Fibroblast of villous mesenchyme (primary cell): ENCODE data around the gene FCGBP. TPM values are rescaled to one million over a fixed set of nuclear protein-coding genes. Genes with fewer than 3 reads are reported as not detected.

Source experiments
- DNase-seq: peaks from one replicate; pipeline ENCODE4 v3.0.0-alpha.2; 2010; ENCODE audit warnings: low read depth
- H3K4me3 ChIP-seq: 2 replicates; pipeline ENCODE4 v1.5.1; 2011; ENCODE audit warnings: low read depth, mild to moderate bottlenecking, low read length
- CTCF ChIP-seq: IDR thresholded peaks from 2 replicates; pipeline ENCODE4 v1.5.1; 2012; ENCODE audit warnings: low read depth, mild to moderate bottlenecking, low read length; ENCODE audit not compliant: insufficient read depth
- total RNA-seq: library from RNA; depleted of rRNA; stranded (reverse); fragments of >200 nt; gene quantifications from 2 replicates; pipeline ENCODE4 v1.2.3, GENCODE V29; 2012

FCGBP gene
- total RNA-seq, 1 donor = under 0.01 TPM

GRCh38 chr19:39917561-39918182, 16.8 kb downstream of the FCGBP start:
- no peak overlapping the region for H3K4me3 ChIP-seq
- DNase-seq = no peak
- TF ChIP-seq CTCF = no peak

- no peak for TF ChIP-seq CTCF
- H3K4me3 ChIP-seq = no peak overlapping the region
- DNase-seq = no peak
Measured at GRCh38 chr19:39916851-39917396, 17.5 kb downstream of the FCGBP start.

GRCh38 chr19:39916236-39916635, 18.2 kb downstream of the FCGBP start:
- no peak for TF ChIP-seq CTCF
- no peak overlapping the region for H3K4me3 ChIP-seq
- no peak for DNase-seq

- no peak for TF ChIP-seq CTCF
- no peak for DNase-seq
- H3K4me3 ChIP-seq = no peak overlapping the region
Measured at GRCh38 chr19:39915848-39916215, 18.6 kb downstream of the FCGBP start.

GRCh38 chr19:39915101-39915847, 19.2 kb downstream of the FCGBP start:
- no peak overlapping the region for H3K4me3 ChIP-seq
- TF ChIP-seq CTCF = no peak
- no peak for DNase-seq

- H3K4me3 ChIP-seq = no peak overlapping the region
- TF ChIP-seq CTCF = no peak
- DNase-seq = no peak
Measured at GRCh38 chr19:39913682-39914333, 20.6 kb downstream of the FCGBP start.
